GM23338 (cell line): ENCODE data around the gene PIGB. TPM values are rescaled to one million over a fixed set of nuclear protein-coding genes. Genes with fewer than 3 reads are reported as not detected.

Source experiments
- ATAC-seq: fragments of 200-7000 bp; cut with Tn5 transposase; 3 replicates; pipeline ENCODE4 v1.9.1; 2020
- DNase-seq: peaks from one replicate; pipeline ENCODE4 v3.0.0-alpha.2; 2015; ENCODE audit warnings: low spot score
- H2AFZ ChIP-seq: fragments of 200-600 bp; sonication (generic); 2 replicates; pipeline ENCODE4 v1.8.0; 2016; ENCODE audit warnings: antibody characterized with exemption, mild to moderate bottlenecking, moderate library complexity
- H3F3A ChIP-seq: fragments of 200-600 bp; sonication (generic); replicated peaks from 2 replicates; pipeline ENCODE4 v1.8.0; 2017; ENCODE audit warnings: antibody characterized with exemption, mixed run types, low read depth
- H3K27ac ChIP-seq: fragments of 200-600 bp; sonication (generic); 2 replicates; pipeline ENCODE4 v1.6.1; 2016; ENCODE audit warnings: low read depth
- H3K27me3 ChIP-seq: fragments of 200-600 bp; sonication (generic); 2 replicates; pipeline ENCODE4 v1.8.0; 2016; ENCODE audit warnings: mild to moderate bottlenecking, mixed run types, moderate library complexity; ENCODE audit not compliant: insufficient read depth
- H3K36me3 ChIP-seq: fragments of 200-600 bp; sonication (generic); 2 replicates; pipeline ENCODE4 v1.8.0; 2016; ENCODE audit warnings: mild to moderate bottlenecking; ENCODE audit not compliant: insufficient read depth
- H3K4me1 ChIP-seq: fragments of 200-600 bp; sonication (generic); 2 replicates; pipeline ENCODE4 v1.8.0; 2016; ENCODE audit warnings: mild to moderate bottlenecking, moderate library complexity; ENCODE audit not compliant: insufficient read depth
- H3K4me2 ChIP-seq: fragments of 200-600 bp; sonication (generic); 2 replicates; pipeline ENCODE4 v1.7.1; 2017; ENCODE audit warnings: mixed run types
- H3K4me3 ChIP-seq: fragments of 200-600 bp; sonication (generic); 2 replicates; pipeline ENCODE4 v1.6.1; 2016; ENCODE audit warnings: mixed run types
- H3K79me2 ChIP-seq: fragments of 200-600 bp; sonication (generic); replicated peaks from 2 replicates; pipeline ENCODE4 v1.8.0; 2017; ENCODE audit warnings: mild to moderate bottlenecking; ENCODE audit not compliant: insufficient read depth
- H3K9me2 ChIP-seq: fragments of 200-600 bp; sonication (generic); 2 replicates; pipeline ENCODE4 v1.8.0; 2017; ENCODE audit not compliant: insufficient read depth
- H4K20me1 ChIP-seq: fragments of 200-600 bp; sonication (generic); replicated peaks from 2 replicates; pipeline ENCODE4 v1.8.0; 2017; ENCODE audit warnings: mild to moderate bottlenecking; ENCODE audit not compliant: insufficient read depth
- H3K27ac Mint-ChIP-seq: 2 replicates; pipeline ENCODE4 v1.8.0; 2020; ENCODE audit warnings: inconsistent platforms, mild to moderate bottlenecking, moderate library complexity, mixed read lengths
- H3K27me3 Mint-ChIP-seq: 3 replicates; pipeline ENCODE4 v1.8.0; 2022; ENCODE audit warnings: low read depth, mild to moderate bottlenecking, moderate library complexity, mixed read lengths, inconsistent platforms; ENCODE audit not compliant: insufficient read depth, poor library complexity
- H3K36me3 Mint-ChIP-seq: 3 replicates; pipeline ENCODE4 v1.8.0; 2021; ENCODE audit warnings: low read depth, mild to moderate bottlenecking, inconsistent platforms, moderate library complexity, mixed read lengths
- H3K4me1 Mint-ChIP-seq: 3 replicates; pipeline ENCODE4 v1.8.0; 2020; ENCODE audit warnings: mild to moderate bottlenecking, inconsistent platforms, mixed read lengths
- H3K4me3 Mint-ChIP-seq: 3 replicates; pipeline ENCODE4 v1.8.0; 2021; ENCODE audit warnings: moderate library complexity, mild to moderate bottlenecking, inconsistent platforms, mixed read lengths
- H3K9me3 Mint-ChIP-seq: 3 replicates; pipeline ENCODE4 v1.8.0; 2020; ENCODE audit warnings: moderate library complexity, mild to moderate bottlenecking, inconsistent platforms, mixed read lengths
- CREB1 ChIP-seq: fragments of 250-450 bp; sonication (Bioruptor Pico); IDR thresholded peaks from 2 replicates; pipeline ENCODE4 v1.5.0; 2020; ENCODE audit warnings: low read depth, mild to moderate bottlenecking, moderate library complexity
- ETS1 ChIP-seq: IDR thresholded peaks from 2 replicates; pipeline ENCODE4 v1.6.1; 2016; ENCODE audit warnings: antibody characterized with exemption
- POLR2AphosphoS5 ChIP-seq: IDR thresholded peaks from 2 replicates; pipeline ENCODE4 v1.6.1; 2016; ENCODE audit warnings: antibody characterized with exemption, low read depth
- ZNF462 ChIP-seq: fragments of 250-450 bp; sonication (Bioruptor Pico); IDR thresholded peaks from 2 replicates; pipeline ENCODE4 v1.5.0; 2020; ENCODE audit warnings: mild to moderate bottlenecking, moderate library complexity
- long read RNA-seq: library from polyadenylated mRNA; unstranded; transcript quantifications from one replicate; pipeline ENCODE4 v2.0.0, GENCODE V29; 2020; ENCODE audit not compliant: unreplicated experiment
- polyA plus RNA-seq: library from polyadenylated mRNA; unstranded; fragments of >200 nt; fragmentation: Nextera tagmentation; extraction: Ambion mirVana; gene quantifications from 2 replicates; pipeline ENCODE4 v1.2.1, GENCODE V29; 2016
- total RNA-seq: library from RNA; depleted of rRNA; stranded (reverse); fragments of >200 nt; shearing (Covaris generic); gene quantifications from 2 replicates; pipeline ENCODE4 v1.2.3, GENCODE V29; 2014; rRNA removed

Gene PIGB
- 6.1 and 10.1 TPM in 2 replicates for total RNA-seq
- 6.0 and 9.0 TPM in 2 replicates for polyA plus RNA-seq
- long read RNA-seq, partial matches to known transcripts: 0 of 2 reads
- long read RNA-seq, other reads (novel, unspliced or antisense): 1 of 2 reads

- peak; percentile 98 for ATAC-seq
- Mint-ChIP-seq H3K4me1 (peaks cover 19% of the 10 kb centered on the region), H3K27ac (peak within 1 kb of the TSS; percentile 96), H3K4me3 (peak within 1 kb of the TSS; percentile 97), H3K27me3 (peaks cover 6% of the 10 kb centered on the region), H3K9me3 (no peaks in the 10 kb centered on the region; the same call in 2 of the 3 replicates), H3K36me3 (no peaks in the 10 kb centered on the region)
- Histone ChIP-seq H3K4me1 (peaks cover 12% of the 10 kb centered on the region), H3K27ac (peak within 1 kb of the TSS; percentile 79), H3F3A (no peaks in the 10 kb centered on the region), H3K9me2 (no peaks in the 10 kb centered on the region), H3K79me2 (peaks cover 24% of the 10 kb centered on the region), H3K4me2 (peak within 1 kb of the TSS; percentile 80), H3K27me3 (no peaks in the 10 kb centered on the region), H4K20me1 (no peaks in the 10 kb centered on the region), H3K4me3 (peak within 1 kb of the TSS; percentile 72), H3K36me3 (no peaks in the 10 kb centered on the region), H2AFZ (peak within 1 kb of the TSS; percentile 94)
- DNase-seq: peak; percentile 95
- peak; percentile 71 for TF ChIP-seq ETS1
- TF ChIP-seq ZNF462 (CRISPR knock-in tag): no peak
- TF ChIP-seq POLR2AphosphoS5: peak; percentile 59
- peak; percentile 70 for TF ChIP-seq CREB1 (CRISPR knock-in tag)
Observed at GRCh38 chr15:55318588-55319494, at the start of gene PIGB, which contains the start of gene PIGBOS1. TSS of gene PIGB (plus strand) at chr15:55319222. CDS start at chr15:55319251, 29 bp downstream. TSS of gene PIGBOS1 (minus strand) at chr15:55319123. CDS start at chr15:55317792, 1,331 bp downstream.
